ENCODE measurements around the gene PCDH19.

DNA sequence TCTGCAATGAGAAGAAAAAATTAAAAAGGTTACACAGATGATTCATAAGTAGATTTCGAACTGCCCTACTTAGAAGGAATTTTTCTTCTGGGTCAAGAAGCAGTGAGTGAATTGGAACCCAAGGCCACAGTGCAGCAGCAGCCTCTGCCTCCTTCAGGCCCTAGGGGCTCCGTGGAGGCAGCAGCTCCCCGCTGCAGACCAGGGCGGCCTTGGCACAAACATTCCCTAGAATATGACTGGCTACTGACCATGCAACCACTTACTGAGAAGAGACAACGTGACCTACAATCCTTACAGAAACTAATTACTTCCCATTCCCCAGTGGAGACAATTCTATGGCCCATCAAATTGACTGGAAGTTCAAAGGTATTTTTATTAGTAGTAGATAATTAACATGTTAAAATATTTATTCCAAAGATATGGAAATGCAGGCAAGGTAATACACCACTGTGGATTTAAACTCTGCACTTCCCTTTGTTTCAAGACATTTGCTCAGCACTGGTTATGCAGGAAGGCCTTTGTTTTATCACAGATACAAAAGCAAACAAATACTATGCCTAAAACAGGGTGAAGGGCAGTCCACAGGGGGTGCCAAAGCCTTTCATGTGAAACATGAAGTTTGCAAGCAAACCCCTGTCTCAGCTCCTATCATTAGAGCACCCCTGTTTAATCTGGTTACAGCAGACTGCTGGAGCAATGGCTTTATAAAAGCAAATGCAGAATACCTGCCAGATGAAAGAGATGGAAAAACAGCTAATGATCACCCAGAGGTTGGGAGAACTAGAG is 59.2 kb downstream of the PCDH19 start:
- TF ChIP-seq, protein P1, sequence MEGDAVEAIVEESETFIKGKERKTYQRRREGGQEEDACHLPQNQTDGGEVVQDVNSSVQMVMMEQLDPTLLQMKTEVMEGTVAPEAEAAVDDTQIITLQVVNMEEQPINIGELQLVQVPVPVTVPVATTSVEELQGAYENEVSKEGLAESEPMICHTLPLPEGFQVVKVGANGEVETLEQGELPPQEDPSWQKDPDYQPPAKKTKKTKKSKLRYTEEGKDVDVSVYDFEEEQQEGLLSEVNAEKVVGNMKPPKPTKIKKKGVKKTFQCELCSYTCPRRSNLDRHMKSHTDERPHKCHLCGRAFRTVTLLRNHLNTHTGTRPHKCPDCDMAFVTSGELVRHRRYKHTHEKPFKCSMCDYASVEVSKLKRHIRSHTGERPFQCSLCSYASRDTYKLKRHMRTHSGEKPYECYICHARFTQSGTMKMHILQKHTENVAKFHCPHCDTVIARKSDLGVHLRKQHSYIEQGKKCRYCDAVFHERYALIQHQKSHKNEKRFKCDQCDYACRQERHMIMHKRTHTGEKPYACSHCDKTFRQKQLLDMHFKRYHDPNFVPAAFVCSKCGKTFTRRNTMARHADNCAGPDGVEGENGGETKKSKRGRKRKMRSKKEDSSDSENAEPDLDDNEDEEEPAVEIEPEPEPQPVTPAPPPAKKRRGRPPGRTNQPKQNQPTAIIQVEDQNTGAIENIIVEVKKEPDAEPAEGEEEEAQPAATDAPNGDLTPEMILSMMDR (IDR thresholded peaks at IDR 0.05): no peak
- TF ChIP-seq POLR2A (IDR thresholded peaks at IDR 0.05) (no peak), POLR2AphosphoS5 (IDR thresholded peaks at IDR 0.05) (no peak)
